ENCODE results near the gene MED25. TPM values are rescaled to one million over a fixed set of nuclear protein-coding genes. Genes with fewer than 3 reads are reported as not detected.

MED25 gene
- total RNA-seq, 4 donors from 2014 or later, result 16.9 to 27.7 (median 23.9) TPM

DNA sequence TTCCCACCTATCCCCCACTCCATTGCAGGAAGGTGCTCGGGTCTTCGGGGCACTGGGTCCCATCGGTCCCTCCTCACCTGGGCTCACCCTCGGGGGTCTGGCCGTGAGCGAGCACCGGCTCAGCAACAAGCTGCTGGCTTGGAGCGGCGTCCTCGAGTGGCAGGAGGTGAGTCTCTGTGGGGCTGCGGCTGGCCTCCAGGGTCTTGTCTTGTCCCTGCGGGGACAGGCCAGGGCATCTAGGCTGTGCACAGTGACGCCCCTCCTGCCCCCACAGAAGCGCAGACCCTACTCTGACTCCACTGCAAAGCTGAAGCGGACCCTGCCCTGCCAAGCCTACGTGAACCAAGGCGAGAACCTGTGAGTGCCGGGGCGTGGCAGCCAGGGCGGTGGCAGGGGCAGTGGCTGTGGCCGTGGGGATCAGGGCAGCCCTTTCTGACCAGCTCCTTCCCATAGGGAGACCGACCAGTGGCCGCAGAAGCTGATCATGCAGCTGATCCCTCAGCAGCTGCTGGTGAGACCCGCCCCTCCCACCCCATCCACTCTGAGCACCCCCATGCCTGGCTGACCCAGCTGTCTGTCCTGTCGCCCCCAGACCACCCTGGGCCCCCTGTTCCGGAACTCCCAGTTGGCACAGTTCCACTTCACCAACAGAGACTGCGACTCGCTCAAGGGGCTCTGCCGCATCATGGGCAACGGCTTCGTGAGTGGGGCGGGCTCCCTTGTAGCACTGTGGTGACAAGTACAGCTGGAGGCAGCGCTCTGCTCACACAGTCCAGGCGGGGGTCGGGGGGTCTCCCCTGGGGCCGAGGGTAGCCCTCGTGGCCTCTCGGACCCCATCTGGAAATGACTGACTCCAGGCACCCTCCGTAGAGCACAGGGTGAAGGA, 36.5 kb downstream of the MED25 start:
- no peak overlapping the region for H3K27ac ChIP-seq

DNA sequence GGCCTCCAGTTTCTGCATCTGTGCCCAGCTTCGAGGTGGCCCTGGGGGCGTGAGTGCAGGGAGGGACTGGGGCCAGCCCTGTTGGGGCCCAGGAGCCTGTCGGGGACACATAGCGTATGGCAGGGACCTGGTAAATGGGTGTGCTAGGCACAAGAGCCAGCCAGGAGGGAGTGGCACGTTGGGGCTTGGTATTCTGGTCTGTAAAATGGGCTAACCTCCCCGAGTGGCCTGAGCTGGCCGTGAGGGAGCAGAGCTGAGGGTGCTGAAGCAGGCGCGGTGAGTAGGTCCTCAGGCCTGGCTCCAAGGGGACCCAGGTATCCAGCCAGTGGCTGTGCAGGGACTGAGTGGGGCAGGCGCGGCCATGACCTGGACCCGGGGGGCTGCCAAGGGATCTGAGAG, 37.2 kb downstream of the MED25 start:
- peaks cover 6 to 37% (median 19%) of the 10 kb centered on the region in 3 donors for H3K4me1 ChIP-seq
- H3K27ac ChIP-seq, result no peak overlapping the region
- H3K27me3 ChIP-seq, result no peaks in the 10 kb centered on the region
- H3K9me3 ChIP-seq, result no peaks in the 10 kb centered on the region
- peaks cover 17 to 62% (median 29%) of the 10 kb centered on the region in 3 donors for H3K36me3 ChIP-seq
- TF ChIP-seq, protein P1, sequence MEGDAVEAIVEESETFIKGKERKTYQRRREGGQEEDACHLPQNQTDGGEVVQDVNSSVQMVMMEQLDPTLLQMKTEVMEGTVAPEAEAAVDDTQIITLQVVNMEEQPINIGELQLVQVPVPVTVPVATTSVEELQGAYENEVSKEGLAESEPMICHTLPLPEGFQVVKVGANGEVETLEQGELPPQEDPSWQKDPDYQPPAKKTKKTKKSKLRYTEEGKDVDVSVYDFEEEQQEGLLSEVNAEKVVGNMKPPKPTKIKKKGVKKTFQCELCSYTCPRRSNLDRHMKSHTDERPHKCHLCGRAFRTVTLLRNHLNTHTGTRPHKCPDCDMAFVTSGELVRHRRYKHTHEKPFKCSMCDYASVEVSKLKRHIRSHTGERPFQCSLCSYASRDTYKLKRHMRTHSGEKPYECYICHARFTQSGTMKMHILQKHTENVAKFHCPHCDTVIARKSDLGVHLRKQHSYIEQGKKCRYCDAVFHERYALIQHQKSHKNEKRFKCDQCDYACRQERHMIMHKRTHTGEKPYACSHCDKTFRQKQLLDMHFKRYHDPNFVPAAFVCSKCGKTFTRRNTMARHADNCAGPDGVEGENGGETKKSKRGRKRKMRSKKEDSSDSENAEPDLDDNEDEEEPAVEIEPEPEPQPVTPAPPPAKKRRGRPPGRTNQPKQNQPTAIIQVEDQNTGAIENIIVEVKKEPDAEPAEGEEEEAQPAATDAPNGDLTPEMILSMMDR (IDR thresholded peaks at IDR 0.05), result no peak
- no peak for TF ChIP-seq POLR2A (IDR thresholded peaks at IDR 0.05)
- WGBS, 2 donors, result 83% methylated on average over 4 of the region's 12 CpGs; no CpG with 5 or more reads in 1 of the 2 donors
- H3K4me3 ChIP-seq, result no peak overlapping the region
- no peak for DNase-seq
- intact Hi-C loops (cut with DNase I), result no loop called here

More for the DNA sequence above, 36.5 kb downstream of the MED25 start:
- no peaks in the 10 kb centered on the region for H3K27me3 ChIP-seq
- DNase-seq, result no peak
- peaks cover 15 to 55% (median 23%) of the 10 kb centered on the region in 3 donors for H3K36me3 ChIP-seq
- no peak overlapping the region for H3K4me3 ChIP-seq
- 93% methylated on average over 14 of the region's 39 CpGs; no CpG with 5 or more reads in 1 of the 2 donors for WGBS, 2 donors
- TF ChIP-seq POLR2A (IDR thresholded peaks at IDR 0.05), result no peak
- TF ChIP-seq, protein P1 (IDR thresholded peaks at IDR 0.05), result no peak
- H3K9me3 ChIP-seq, result no peaks in the 10 kb centered on the region
- H3K4me1 ChIP-seq, result peaks cover 6 to 42% (median 19%) of the 10 kb centered on the region in 3 donors
- intact Hi-C loops (cut with DNase I), result no loop called here

DNA sequence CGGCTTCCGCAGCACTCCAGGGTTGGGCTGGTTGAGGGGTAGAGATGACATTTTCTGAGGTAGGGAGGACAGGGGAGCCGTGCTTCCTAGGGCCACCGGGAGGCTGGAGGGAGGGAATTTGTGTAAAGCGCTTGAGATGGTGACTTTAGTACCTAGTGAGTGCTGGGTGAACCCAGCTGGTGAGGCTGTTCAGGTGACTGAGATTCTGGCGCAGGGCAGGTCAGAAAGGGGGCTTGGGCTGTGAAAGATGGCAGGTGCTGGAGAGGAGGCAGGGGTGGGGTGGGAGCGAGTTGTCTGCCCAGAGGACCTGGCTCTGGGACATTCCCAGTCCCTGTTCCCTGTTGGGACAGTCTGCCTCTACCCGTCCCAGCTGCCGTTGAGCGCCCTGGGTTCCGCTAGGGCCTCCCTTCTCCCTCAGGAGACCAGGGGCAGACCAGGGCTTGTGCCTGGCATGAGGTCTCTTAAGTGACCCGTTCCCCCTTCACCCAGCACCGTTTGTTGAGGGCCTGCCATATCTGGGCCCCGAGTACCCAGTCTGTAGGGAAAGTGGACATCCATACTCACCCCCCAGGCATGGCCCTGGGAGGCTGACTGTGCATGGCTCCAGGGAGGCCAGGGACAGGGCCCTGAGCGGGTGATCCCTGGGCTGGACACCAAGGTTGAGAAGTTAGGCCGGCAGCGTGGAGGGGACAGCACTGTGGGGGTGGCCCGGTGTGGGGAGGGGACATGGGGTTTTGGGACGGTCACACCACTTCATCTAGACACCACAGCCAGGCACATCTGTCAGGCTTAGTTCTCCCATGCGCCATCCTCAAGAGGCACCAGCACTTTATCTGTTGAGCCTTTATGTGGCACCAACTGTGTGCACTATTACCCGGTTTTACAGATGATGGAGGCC, 37.8 kb downstream of the MED25 start:
- intact Hi-C loops (cut with DNase I), result no loop called here
- peaks cover 24 to 68% (median 36%) of the 10 kb centered on the region in 3 donors for H3K36me3 ChIP-seq
- DNase-seq, result no peak

DNA sequence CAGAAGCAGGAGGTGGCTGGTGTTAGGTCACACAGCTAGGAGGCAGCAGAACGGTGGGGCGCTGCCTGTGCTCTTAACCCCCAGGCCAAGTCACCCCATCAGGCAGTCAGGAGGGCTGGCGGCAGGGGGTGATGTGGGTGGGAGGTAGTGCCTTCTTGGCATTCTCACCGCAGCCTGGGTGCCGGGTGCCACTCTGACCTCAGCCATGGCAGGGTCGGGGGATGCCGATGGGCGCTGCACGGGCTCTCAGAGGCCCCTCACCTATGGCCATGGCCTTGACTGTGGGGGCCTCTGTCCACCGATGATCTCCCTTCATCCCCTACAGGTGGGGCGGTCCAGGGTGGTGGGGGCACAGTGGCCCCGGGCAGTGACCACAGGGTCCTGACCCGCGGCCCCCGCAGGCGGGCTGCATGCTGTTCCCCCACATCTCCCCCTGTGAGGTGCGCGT, 38.5 kb downstream of the MED25 start:
- Histone ChIP-seq H3K9me3 (no peaks in the 10 kb centered on the region), H3K27ac (no peak overlapping the region), H3K4me1 (peaks cover 8 to 48% (median 26%) of the 10 kb centered on the region in 3 donors), H3K27me3 (no peaks in the 10 kb centered on the region), H3K36me3 (peaks cover 26 to 75% (median 37%) of the 10 kb centered on the region in 3 donors), H3K4me3 (no peak overlapping the region)
- WGBS, 2 donors, result 62 to 100% methylated on average over 4 to 5 of the region's 18 CpGs
- no peak for TF ChIP-seq POLR2A (IDR thresholded peaks at IDR 0.05)
- TF ChIP-seq, protein P1 (IDR thresholded peaks at IDR 0.05), result no peak
- intact Hi-C loops (cut with DNase I), result no loop called here
- no peak for DNase-seq

More for the DNA sequence above, 37.8 kb downstream of the MED25 start:
- H3K4me1 ChIP-seq, result peaks cover 6 to 42% (median 22%) of the 10 kb centered on the region in 3 donors
- H3K9me3 ChIP-seq, result no peaks in the 10 kb centered on the region
- H3K4me3 ChIP-seq, result no peak overlapping the region
- H3K27me3 ChIP-seq, result no peaks in the 10 kb centered on the region
- H3K27ac ChIP-seq, result no peak overlapping the region
- TF ChIP-seq, protein P1 (IDR thresholded peaks at IDR 0.05), result no peak
- TF ChIP-seq POLR2A (IDR thresholded peaks at IDR 0.05), result no peak
- WGBS, 2 donors, result 69 to 82% methylated on average over 7 to 9 of the region's 21 CpGs
